GM18951 (cell line): ENCODE data around the gene ECT2L.

Source experiments
- POLR2A ChIP-seq: IDR thresholded peaks from 4 replicates; pipeline ENCODE4 v1.6.1; 2011; ENCODE audit warnings: mild to moderate bottlenecking; ENCODE audit not compliant: insufficient read length, insufficient read depth; ENCODE audit errors: extremely low read depth
- in situ Hi-C: fragments of 300-500 bp; cut with MboI; formaldehyde crosslinking; loops from one replicate; pipeline ENCODE4 v1.12.0; 2022; ENCODE audit warnings: low sequenced_read_pairs, mixed read lengths, inconsistent platforms; ENCODE audit not compliant: unreplicated experiment

The ECT2L gene

GRCh38 chr6:138815221-138815620 is 19.3 kb downstream of the ECT2L start:
- in situ Hi-C loops = loop anchor here (5.0 to 25.0 kb wide), 3 partner anchors 172 to 397 kb away; partner anchors contain the start of gene REPS1
- no peak for TF ChIP-seq POLR2A

GRCh38 chr6:138815797-138816528 is 20.1 kb downstream of the ECT2L start:
- in situ Hi-C loops = loop anchor here (5.0 to 25.0 kb wide), 3 partner anchors 171 to 396 kb away; partner anchors contain the start of gene REPS1
- no peak for TF ChIP-seq POLR2A

- TF ChIP-seq POLR2A = no peak
- in situ Hi-C loops = loop anchor here (5.0 to 25.0 kb wide), 3 partner anchors 170 to 395 kb away; partner anchors contain the start of gene REPS1
These were observed 21.9 kb downstream of the ECT2L start for GRCh38 chr6:138817799-138818198.

- no peak for TF ChIP-seq POLR2A
- in situ Hi-C loops = loop anchor here (5.0 to 25.0 kb wide), 3 partner anchors 169 to 394 kb away; partner anchors contain the start of gene REPS1
These were observed 22.8 kb downstream of the ECT2L start for GRCh38 chr6:138818496-138819194.

GRCh38 chr6:138821519-138821918 is 25.6 kb downstream of the ECT2L start:
- TF ChIP-seq POLR2A = no peak
- in situ Hi-C loops = loop anchor here (25.0 kb wide), 2 partner anchors 291 to 391 kb away; no protein-coding TSS in a partner anchor

GRCh38 chr6:138824482-138825144 is 28.7 kb downstream of the ECT2L start:
- in situ Hi-C loops = loop anchor here (25.0 kb wide), 2 partner anchors 288 to 388 kb away; no protein-coding TSS in a partner anchor

GRCh38 chr6:138830248-138830647 is 34.4 kb downstream of the ECT2L start:
- TF ChIP-seq POLR2A = no peak
- in situ Hi-C loops = no loop called here

More at GRCh38 chr6:138824482-138825144, 28.7 kb downstream of the ECT2L start:
- TF ChIP-seq POLR2A = no peak

- in situ Hi-C loops = no loop called here
- TF ChIP-seq POLR2A = no peak
These were observed 36.3 kb downstream of the ECT2L start for GRCh38 chr6:138832182-138832581.

GRCh38 chr6:138833816-138834539 is 38.1 kb downstream of the ECT2L start:
- no peak for TF ChIP-seq POLR2A
- in situ Hi-C loops = no loop called here

GRCh38 chr6:138837246-138837645 is 41.4 kb downstream of the ECT2L start:
- no peak for TF ChIP-seq POLR2A
- in situ Hi-C loops = no loop called here

GRCh38 chr6:138844192-138844591 is 48.3 kb downstream of the ECT2L start:
- no peak for TF ChIP-seq POLR2A
- in situ Hi-C loops = no loop called here

- in situ Hi-C loops = no loop called here
- no peak for TF ChIP-seq POLR2A
These were observed 52.0 kb downstream of the ECT2L start for GRCh38 chr6:138847884-138848283.
